Stomach (tissue), 9 donors: Measurements from ENCODE around the gene COL5A1. TPM values are rescaled to one million over a fixed set of nuclear protein-coding genes. Genes with fewer than 3 reads are reported as not detected.

Experiments
- DNase-seq, 2 donors: peaks; one replicate each; pipeline versions ENCODE4 v3.0.0 to v3.0.0-alpha.2; 2013 to 2019
- H3K27ac ChIP-seq, 5 donors: fragments of 200-600 bp in 4 of 5; sonication (generic) in 4 of 5; one replicate each; pipeline ENCODE4 v1.5.1; 2013 to 2019; ENCODE audit warnings: mild to moderate bottlenecking in 1 of 5, moderate library complexity in 1 of 5
- H3K27me3 ChIP-seq, 3 donors: fragments of 200-600 bp; sonication (generic); one replicate each; pipeline ENCODE4 v1.5.1; 2017 to 2019; ENCODE audit warnings: mixed run types in 1 of 3
- H3K36me3 ChIP-seq, 4 donors: fragments of 200-600 bp; sonication (generic); 1 replicate in 3 of 4; 2 replicates in 1 of 4; pipeline ENCODE4 v1.5.1; 2016 to 2019
- H3K4me1 ChIP-seq, 4 donors: fragments of 200-600 bp; sonication (generic); one replicate each; pipeline ENCODE4 v1.5.1; 2016 to 2019
- H3K4me3 ChIP-seq, 4 donors: fragments of 200-600 bp; sonication (generic) in 3 of 4; one replicate each; pipeline ENCODE4 v1.5.1; 2016 to 2019; ENCODE audit warnings: mild to moderate bottlenecking in 1 of 4
- H3K9me3 ChIP-seq, 4 donors: fragments of 200-600 bp; sonication (generic); one replicate each; pipeline ENCODE4 v1.5.1; 2016 to 2019
- CTCF ChIP-seq, 7 experiments: fragments of 450-650 bp in 4 of 7; fragments of 200-600 bp in 3 of 7; sonication (generic) in 3 of 7; IDR thresholded peaks; one replicate each; pipeline ENCODE4 v1.5.1; 2016 to 2019; ENCODE audit warnings: antibody characterized with exemption in 7 of 7, control low read depth in 2 of 7, mild to moderate bottlenecking in 1 of 7
- EP300 ChIP-seq: sonication (generic); formaldehyde crosslinking; IDR thresholded peaks from one replicate; pipeline ENCODE4 v1.6.1; 2017; ENCODE audit warnings: antibody characterized with exemption
- POLR2A ChIP-seq, 4 donors: fragments of 450-650 bp; IDR thresholded peaks; one replicate each; pipeline ENCODE4 v1.6.1; 2016; ENCODE audit warnings: antibody characterized with exemption in 4 of 4, control low read depth in 2 of 4, mild to moderate bottlenecking in 1 of 4, moderate library complexity in 1 of 4
- POLR2AphosphoS5 ChIP-seq, 3 donors: sonication (generic); formaldehyde crosslinking; IDR thresholded peaks; one replicate each; pipeline ENCODE4 v1.6.1; 2016; ENCODE audit warnings: antibody characterized with exemption in 3 of 3
- WGBS, 5 donors: extraction: QIAGEN DNeasy Blood & Tissue Kit in 3 of 5; methylation state at CpG; one replicate each; pipeline versions ENCODE4 v1.1.5 to v1.1.7; 2013 to 2018; 5-methylcytosine and 5-hydroxymethylcytosine counted together
- intact Hi-C: fragments of 100-400 bp; cut with DNase I; formaldehyde crosslinking; loops from one replicate; pipeline ENCODE4 v1.15.1; 2023; ENCODE audit warnings: low total_unique reads
- polyA plus RNA-seq, 3 donors: library from polyadenylated mRNA; stranded (reverse); fragments of 200-250 nt; gene quantifications; one replicate each; pipeline ENCODE4 v1.2.3, GENCODE V29; 2013
- total RNA-seq, 5 donors: library from RNA; depleted of rRNA; stranded (reverse); fragments of >200 nt; gene quantifications; one replicate each; pipeline versions ENCODE4 v1.1.0 to v1.2.3, GENCODE V29; 2014 to 2016
- donor health status: healthy with polysubstance abuse.
- donor health status: Bipolar disorder and iron deficiency.
- donor health status: healthy.

COL5A1 gene
- total and polyA plus RNA-seq, 8 donors: 7.3 to 205 (median 26.4) TPM

- Histone ChIP-seq H3K4me1 (no peaks in the 10 kb centered on the region), H3K27me3 (peaks cover 0 to 9% (median 0%) of the 10 kb centered on the region in 3 donors), H3K9me3 (no peaks in the 10 kb centered on the region), H3K4me3 (no peak overlapping the region), H3K36me3 (peaks cover 13 to 85% (median 42%) of the 10 kb centered on the region in 4 donors), H3K27ac (no peak overlapping the region)
- no peak for TF ChIP-seq POLR2AphosphoS5 (IDR thresholded peaks at IDR 0.05)
- DNase-seq: no peak
- 62 to 81% (median 63%) methylated on average over 6 to 8 of the region's 8 CpGs for WGBS, 5 donors
- intact Hi-C loops: no loop called here
Measured at GRCh38 chr9:134795446-134795845, 153.8 kb downstream of the COL5A1 start.

- intact Hi-C loops: no loop called here
- 65 to 85% (median 81%) methylated on average over 8 to 10 of the region's 10 CpGs for WGBS, 5 donors
Measured at GRCh38 chr9:134796882-134797281, 155.3 kb downstream of the COL5A1 start.

GRCh38 chr9:134800791-134801339 is 159.3 kb downstream of the COL5A1 start:
- TF ChIP-seq CTCF (IDR thresholded peaks at IDR 0.05): no peak
- TF ChIP-seq POLR2A (IDR thresholded peaks at IDR 0.05): no peak
- no peak for TF ChIP-seq EP300
- no peak for TF ChIP-seq POLR2AphosphoS5 (IDR thresholded peaks at IDR 0.05)
- no peaks in the 10 kb centered on the region for H3K9me3 ChIP-seq
- no peak overlapping the region for H3K27ac ChIP-seq
- intact Hi-C loops: no loop called here
- 75 to 80% (median 78%) methylated on average over 25 of the region's 25 CpGs for WGBS, 5 donors
- H3K4me3 ChIP-seq: no peak overlapping the region
- no peaks in the 10 kb centered on the region for H3K4me1 ChIP-seq
- H3K27me3 ChIP-seq: no peaks in the 10 kb centered on the region
- H3K36me3 ChIP-seq: peaks cover 17 to 97% (median 65%) of the 10 kb centered on the region in 4 donors
- no peak for DNase-seq

More at GRCh38 chr9:134796882-134797281, 155.3 kb downstream of the COL5A1 start:
- Histone ChIP-seq H3K4me3 (no peak overlapping the region), H3K4me1 (no peaks in the 10 kb centered on the region), H3K27me3 (peaks cover 0 to 9% (median 0%) of the 10 kb centered on the region in 3 donors), H3K27ac (no peak overlapping the region), H3K9me3 (no peaks in the 10 kb centered on the region), H3K36me3 (peaks cover 8 to 83% (median 39%) of the 10 kb centered on the region in 4 donors)
- TF ChIP-seq POLR2AphosphoS5 (IDR thresholded peaks at IDR 0.05): no peak
- TF ChIP-seq CTCF (IDR thresholded peaks at IDR 0.05): no peak
- no peak for TF ChIP-seq EP300
- no peak for TF ChIP-seq POLR2A (IDR thresholded peaks at IDR 0.05)
- no peak for DNase-seq

GRCh38 chr9:134802216-134802795 is 160.7 kb downstream of the COL5A1 start:
- Histone ChIP-seq H3K4me1 (peaks cover 0 to 7% (median 2%) of the 10 kb centered on the region in 4 donors), H3K27me3 (no peaks in the 10 kb centered on the region), H3K9me3 (no peaks in the 10 kb centered on the region), H3K27ac (no peak overlapping the region), H3K36me3 (peaks cover 12 to 85% (median 66%) of the 10 kb centered on the region in 4 donors), H3K4me3 (no peak overlapping the region)
- no peak for DNase-seq
- WGBS, 5 donors: 82 to 88% (median 83%) methylated on average over 12 to 17 of the region's 17 CpGs
- TF ChIP-seq POLR2AphosphoS5 (IDR thresholded peaks at IDR 0.05) (no peak), EP300 (no peak), CTCF (IDR thresholded peaks at IDR 0.05) (no peak)
- intact Hi-C loops: no loop called here

- intact Hi-C loops: no loop called here
- H3K27ac ChIP-seq: no peak overlapping the region
- no peak overlapping the region for H3K4me3 ChIP-seq
- peaks cover 12 to 78% (median 56%) of the 10 kb centered on the region in 4 donors for H3K36me3 ChIP-seq
- TF ChIP-seq POLR2A (IDR thresholded peaks at IDR 0.05): no peak
- no peak for TF ChIP-seq EP300
- no peak for TF ChIP-seq CTCF (IDR thresholded peaks at IDR 0.05)
- no peak for TF ChIP-seq POLR2AphosphoS5 (IDR thresholded peaks at IDR 0.05)
- H3K4me1 ChIP-seq: peaks cover 0 to 19% (median 9%) of the 10 kb centered on the region in 4 donors
- 81 to 87% (median 85%) methylated on average over 6 to 7 of the region's 7 CpGs for WGBS, 5 donors
- no peak for DNase-seq
- no peaks in the 10 kb centered on the region for H3K27me3 ChIP-seq
- no peaks in the 10 kb centered on the region for H3K9me3 ChIP-seq
Measured at GRCh38 chr9:134804871-134805270, 163.3 kb downstream of the COL5A1 start.
